ENCODE measurements around the gene NCAM1. TPM values are rescaled to one million over a fixed set of nuclear protein-coding genes. Genes with fewer than 3 reads are reported as not detected.

Gene NCAM1
- total RNA-seq, 2 donors from 2014 or later = 42.0 to 69.2 TPM

DNA sequence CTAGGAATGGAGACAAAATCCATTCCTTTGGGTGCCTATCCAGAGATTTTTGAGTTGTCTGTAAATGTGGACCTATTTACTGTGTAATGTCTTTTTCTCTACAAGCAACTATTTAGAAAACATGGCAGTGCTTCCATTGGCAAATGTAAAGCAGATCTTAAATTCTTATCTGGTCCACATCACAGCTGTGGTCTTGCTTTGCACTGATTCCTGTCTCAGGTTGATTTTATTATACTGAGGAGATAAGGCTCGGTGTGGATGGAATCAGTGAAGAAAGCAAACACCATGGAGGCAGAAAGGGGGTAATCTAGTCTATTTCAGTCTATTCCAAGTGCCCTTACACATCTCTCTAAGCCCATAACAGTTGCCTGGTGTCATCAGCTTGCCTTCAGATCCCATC lies 160.5 kb downstream of the NCAM1 start:
- ATAC-seq (ENCODE audit: insufficient number of reproducible peaks, low FRiP score, low read depth) (no peak), DNase-seq (ENCODE audit: low spot score) (no peak)
- no peaks in the 10 kb centered on the region for H3K9me3 ChIP-seq
- no peaks in the 10 kb centered on the region for H3K36me3 ChIP-seq
- TF ChIP-seq, protein P1, sequence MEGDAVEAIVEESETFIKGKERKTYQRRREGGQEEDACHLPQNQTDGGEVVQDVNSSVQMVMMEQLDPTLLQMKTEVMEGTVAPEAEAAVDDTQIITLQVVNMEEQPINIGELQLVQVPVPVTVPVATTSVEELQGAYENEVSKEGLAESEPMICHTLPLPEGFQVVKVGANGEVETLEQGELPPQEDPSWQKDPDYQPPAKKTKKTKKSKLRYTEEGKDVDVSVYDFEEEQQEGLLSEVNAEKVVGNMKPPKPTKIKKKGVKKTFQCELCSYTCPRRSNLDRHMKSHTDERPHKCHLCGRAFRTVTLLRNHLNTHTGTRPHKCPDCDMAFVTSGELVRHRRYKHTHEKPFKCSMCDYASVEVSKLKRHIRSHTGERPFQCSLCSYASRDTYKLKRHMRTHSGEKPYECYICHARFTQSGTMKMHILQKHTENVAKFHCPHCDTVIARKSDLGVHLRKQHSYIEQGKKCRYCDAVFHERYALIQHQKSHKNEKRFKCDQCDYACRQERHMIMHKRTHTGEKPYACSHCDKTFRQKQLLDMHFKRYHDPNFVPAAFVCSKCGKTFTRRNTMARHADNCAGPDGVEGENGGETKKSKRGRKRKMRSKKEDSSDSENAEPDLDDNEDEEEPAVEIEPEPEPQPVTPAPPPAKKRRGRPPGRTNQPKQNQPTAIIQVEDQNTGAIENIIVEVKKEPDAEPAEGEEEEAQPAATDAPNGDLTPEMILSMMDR (IDR thresholded peaks at IDR 0.05) = no peak
- no peak overlapping the region for H3K4me3 ChIP-seq
- no peaks in the 10 kb centered on the region for H3K27me3 ChIP-seq (replicated peaks; ENCODE audit: insufficient read depth)
- no peak overlapping the region for H3K27ac ChIP-seq
- peaks cover 13 to 31% of the 10 kb centered on the region in 2 donors for H3K4me1 ChIP-seq (ENCODE audit: control insufficient read depth in 1 of 2, low read depth in 2 of 2)

DNA sequence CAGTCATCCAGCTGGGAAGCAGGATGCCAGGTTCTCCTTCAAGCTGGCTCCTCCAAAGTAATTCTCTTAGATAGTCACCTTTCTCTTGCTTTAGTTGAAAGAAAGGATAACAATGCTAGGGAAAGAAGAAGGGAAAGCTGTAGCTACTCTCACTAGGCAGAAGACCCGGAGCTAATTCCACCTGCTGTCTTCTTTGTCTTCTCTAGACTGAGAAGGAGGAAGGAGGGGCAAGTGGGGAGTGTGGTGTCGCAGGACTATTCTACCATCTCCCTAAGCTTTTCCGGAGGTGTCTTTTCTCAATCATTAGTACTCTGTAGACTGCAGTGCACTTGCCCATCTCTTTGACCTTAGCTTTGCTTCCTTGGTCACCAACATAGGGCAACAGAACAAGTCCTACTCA lies 162.8 kb downstream of the NCAM1 start:
- H3K36me3 ChIP-seq = no peaks in the 10 kb centered on the region
- H3K9me3 ChIP-seq = no peaks in the 10 kb centered on the region
- H3K27me3 ChIP-seq (replicated peaks; ENCODE audit: insufficient read depth) = no peaks in the 10 kb centered on the region
- no peak overlapping the region for H3K4me3 ChIP-seq
- ATAC-seq (ENCODE audit: insufficient number of reproducible peaks, low FRiP score, low read depth) = no peak
- TF ChIP-seq, protein P1 (IDR thresholded peaks at IDR 0.05) = no peak
- peaks cover 10 to 23% of the 10 kb centered on the region in 2 donors for H3K4me1 ChIP-seq (ENCODE audit: control insufficient read depth in 1 of 2, low read depth in 2 of 2)
- DNase-seq (ENCODE audit: low spot score) = no peak
- no peak overlapping the region for H3K27ac ChIP-seq

DNA sequence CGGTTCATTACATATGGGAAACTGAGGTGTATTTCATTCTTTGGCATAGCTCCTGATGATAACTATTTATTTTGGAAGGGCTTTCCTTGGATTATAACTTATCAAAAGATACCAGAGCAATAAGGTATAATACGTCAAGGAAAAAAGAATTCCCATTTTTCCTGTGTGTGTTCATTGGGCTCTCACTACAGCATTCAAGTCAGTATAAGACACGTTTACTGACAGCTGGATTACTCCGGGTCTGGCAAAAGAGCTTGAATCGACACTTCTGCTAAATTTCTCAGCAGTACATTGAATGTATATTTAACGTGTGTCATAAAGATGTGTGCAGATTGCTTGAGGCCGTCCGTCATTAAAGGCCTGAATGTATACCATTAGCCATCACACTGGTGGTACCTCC lies 163.4 kb downstream of the NCAM1 start:
- peaks cover 7 to 17% of the 10 kb centered on the region in 2 donors for H3K4me1 ChIP-seq (ENCODE audit: control insufficient read depth in 1 of 2, low read depth in 2 of 2)
- DNase-seq (ENCODE audit: low spot score) (no peak), ATAC-seq (ENCODE audit: insufficient number of reproducible peaks, low FRiP score, low read depth) (no peak)
- no peak overlapping the region for H3K4me3 ChIP-seq
- H3K27me3 ChIP-seq (replicated peaks; ENCODE audit: insufficient read depth) = no peaks in the 10 kb centered on the region
- H3K9me3 ChIP-seq = no peaks in the 10 kb centered on the region
- no peak overlapping the region for H3K27ac ChIP-seq
- no peaks in the 10 kb centered on the region for H3K36me3 ChIP-seq
- TF ChIP-seq, protein P1 (IDR thresholded peaks at IDR 0.05) = no peak

DNA sequence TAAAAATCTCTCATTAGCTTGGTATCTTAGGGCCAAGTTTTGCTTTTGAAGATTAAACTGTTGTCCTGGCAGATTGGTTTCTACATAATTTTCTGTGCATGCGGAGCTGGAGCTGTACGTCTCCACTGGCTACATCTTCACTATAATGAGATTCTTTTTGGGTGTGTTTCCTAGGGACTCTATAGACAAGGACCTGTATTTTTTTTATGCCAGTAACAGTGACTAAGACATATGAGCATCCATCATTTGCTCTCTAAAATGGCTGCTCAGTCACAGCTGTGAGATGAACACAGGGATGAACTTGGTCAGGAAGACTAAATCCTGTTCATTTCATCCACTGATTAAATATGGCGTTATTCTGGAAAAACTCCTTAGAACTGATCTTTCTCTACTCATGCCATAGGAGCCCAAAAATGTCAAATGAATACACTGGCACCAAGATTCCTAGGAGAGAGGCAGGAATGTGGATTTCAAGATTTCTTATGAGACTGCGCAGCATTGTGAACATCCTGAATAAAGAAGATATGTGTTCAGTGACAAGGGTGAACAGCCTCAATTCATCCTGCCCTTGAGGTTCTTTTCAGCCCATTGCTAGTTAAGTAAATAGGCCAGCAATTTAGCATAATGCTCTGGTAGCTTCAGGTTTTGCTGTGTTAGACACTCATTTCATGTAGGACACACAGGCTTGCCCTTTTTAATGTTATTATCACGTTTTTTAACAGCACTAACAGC lies 168.2 kb downstream of the NCAM1 start:
- no peak overlapping the region for H3K4me3 ChIP-seq
- H3K27ac ChIP-seq = no peak overlapping the region
- no peaks in the 10 kb centered on the region for H3K9me3 ChIP-seq
- TF ChIP-seq, protein P1 (IDR thresholded peaks at IDR 0.05) = no peak
- DNase-seq (ENCODE audit: low spot score) = no peak
- H3K36me3 ChIP-seq = no peaks in the 10 kb centered on the region
- ATAC-seq (ENCODE audit: insufficient number of reproducible peaks, low FRiP score, low read depth) = no peak
- H3K4me1 ChIP-seq (ENCODE audit: control insufficient read depth in 1 of 2, low read depth in 2 of 2) = peaks cover 0 to 7% of the 10 kb centered on the region in 2 donors
- H3K27me3 ChIP-seq (replicated peaks; ENCODE audit: insufficient read depth) = no peaks in the 10 kb centered on the region

DNA sequence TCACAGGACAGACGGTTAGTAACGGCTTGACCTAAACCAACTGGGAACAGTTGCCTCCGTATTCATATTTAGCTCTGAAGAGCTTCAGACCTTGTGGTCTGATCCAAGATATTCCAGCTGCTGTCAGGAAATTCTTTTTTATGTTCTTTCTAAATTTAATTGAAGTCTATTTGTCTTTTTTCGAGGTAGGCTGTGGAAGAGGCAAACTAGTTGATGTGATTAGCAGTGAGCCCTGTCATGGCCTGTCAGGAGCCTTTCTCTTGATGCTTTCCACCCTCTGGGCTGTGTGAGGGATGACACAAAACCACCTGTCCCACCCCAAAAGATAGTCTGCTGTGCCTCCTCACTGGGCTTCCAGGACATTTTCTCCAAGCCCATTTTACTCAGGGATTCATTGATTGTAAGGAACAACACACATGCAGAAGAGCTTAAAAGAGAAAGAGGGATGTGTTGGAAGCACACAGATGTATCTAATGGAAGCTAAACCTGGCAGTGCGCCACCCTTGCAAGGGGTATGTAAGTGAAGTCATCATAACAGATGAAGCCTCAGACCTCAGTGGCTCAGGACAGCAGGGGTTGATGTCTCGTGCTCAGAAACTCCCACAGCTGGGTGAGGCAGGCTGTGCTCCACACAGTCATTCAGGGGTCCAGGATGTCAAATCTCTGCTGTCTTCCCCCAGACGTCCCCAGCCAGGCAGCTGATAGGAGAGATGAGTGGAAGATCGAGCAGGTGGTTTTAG lies 170.0 kb downstream of the NCAM1 start:
- TF ChIP-seq, protein P1 (IDR thresholded peaks at IDR 0.05) = no peak
- ATAC-seq (ENCODE audit: insufficient number of reproducible peaks, low FRiP score, low read depth) (no peak), DNase-seq (ENCODE audit: low spot score) (no peak)
- no peak overlapping the region for H3K27ac ChIP-seq
- peaks cover 0 to 7% of the 10 kb centered on the region in 2 donors for H3K4me1 ChIP-seq (ENCODE audit: control insufficient read depth in 1 of 2, low read depth in 2 of 2)
- H3K36me3 ChIP-seq = no peaks in the 10 kb centered on the region
- H3K27me3 ChIP-seq (replicated peaks; ENCODE audit: insufficient read depth) = no peaks in the 10 kb centered on the region
- no peaks in the 10 kb centered on the region for H3K9me3 ChIP-seq
- H3K4me3 ChIP-seq = no peak overlapping the region

Measured in thoracic aorta (tissue), 2 donors.